SK-N-MC (cell line): ENCODE data around the gene LHFPL2.

Experiments used
- DNase-seq: peaks from one replicate; pipeline ENCODE4 v3.0.0-alpha.2; 2011; ENCODE audit warnings: low read depth, low spot score
- H3K27ac ChIP-seq: fragments of 200-600 bp; sonication (generic); 2 replicates; pipeline ENCODE4 v1.5.1; 2016; ENCODE audit warnings: mixed run types
- H3K36me3 ChIP-seq: fragments of 200-600 bp; sonication (generic); 2 replicates; pipeline ENCODE4 v1.6.1; 2017; ENCODE audit warnings: antibody characterized with exemption, low read length, mixed read lengths; ENCODE audit not compliant: insufficient read depth
- H3K4me3 ChIP-seq: fragments of 200-600 bp; sonication (generic); 2 replicates; pipeline ENCODE4 v1.5.1; 2016
- H3K9ac ChIP-seq: fragments of 200-600 bp; sonication (generic); 2 replicates; pipeline ENCODE4 v1.8.0; 2017; ENCODE audit warnings: mixed run types, mixed read lengths; ENCODE audit not compliant: insufficient read length
- H3K9me3 ChIP-seq: fragments of 200-600 bp; sonication (generic); 2 replicates; pipeline ENCODE4 v1.6.1; 2017; ENCODE audit warnings: low read depth, mild to moderate bottlenecking, antibody characterized with exemption, low read length, moderate library complexity, mixed read lengths
- EZH2 ChIP-seq: fragments of 200-600 bp; sonication (generic); IDR thresholded peaks from one replicate; pipeline ENCODE4 v1.6.1; 2017; ENCODE audit warnings: antibody characterized with exemption
- FOXP2 ChIP-seq: optimal IDR thresholded peaks from 2 replicates; pipeline ENCODE3; 2011; ENCODE audit warnings: mild to moderate bottlenecking, moderate library complexity; ENCODE audit not compliant: insufficient read depth; ENCODE audit errors: extremely low read length, control extremely low read depth
- POLR2AphosphoS5 ChIP-seq: IDR thresholded peaks from 2 replicates; pipeline ENCODE4 v1.6.1; 2012; ENCODE audit warnings: mild to moderate bottlenecking, low read depth, low read length, borderline replicate concordance

The LHFPL2 gene

DNA sequence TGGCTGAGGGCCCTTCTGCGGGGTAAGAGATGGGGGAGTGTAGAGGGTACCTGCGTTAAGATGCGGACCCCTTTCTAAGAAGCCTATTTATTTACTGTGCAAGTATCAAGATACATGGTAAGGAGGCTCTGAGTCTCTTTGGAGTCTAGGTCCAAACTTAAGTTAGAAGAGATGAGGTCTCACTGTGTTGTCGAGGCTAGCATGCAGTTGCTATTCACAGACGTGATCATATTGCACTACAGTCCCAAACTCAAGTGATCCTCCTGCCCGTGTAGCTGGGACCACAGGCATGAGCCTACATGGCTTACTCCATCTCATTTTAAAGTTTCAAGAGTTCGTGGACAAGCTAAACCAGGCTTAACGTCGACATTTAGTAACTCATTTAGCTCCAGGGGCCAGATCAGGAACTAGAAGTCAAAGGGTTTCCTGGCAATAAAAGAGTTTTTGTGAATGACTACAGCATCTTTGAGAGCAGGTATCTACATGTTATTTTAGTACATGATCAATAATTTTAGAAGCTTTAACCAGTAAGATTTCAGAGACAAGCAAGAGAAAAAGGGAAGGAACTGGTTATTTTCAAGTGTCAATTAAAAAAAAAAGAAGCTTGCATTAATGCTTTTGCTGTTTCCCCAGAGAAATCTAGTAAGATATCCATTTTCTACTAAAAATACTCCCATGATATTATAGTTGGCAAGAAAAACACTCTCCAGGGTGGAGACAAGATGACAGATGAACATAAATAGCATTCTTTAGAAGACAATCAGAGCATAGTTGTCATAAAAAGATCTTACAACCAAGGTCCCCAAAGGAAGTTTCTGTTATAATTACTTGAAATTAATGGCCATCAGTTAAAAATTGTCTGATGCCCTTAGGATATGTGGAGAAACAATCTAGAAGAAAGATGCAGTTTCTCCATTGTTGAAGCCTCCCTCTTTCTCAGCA is 146.9 kb downstream of the LHFPL2 start:
- peak; percentile 5 for DNase-seq
- peak overlapping the region; percentile 7; the same call in 1 of the 2 replicates for H3K27ac ChIP-seq
- no peak overlapping the region for H3K9ac ChIP-seq
- H3K36me3 ChIP-seq, result no peaks in the 10 kb centered on the region
- H3K9me3 ChIP-seq, result no peaks in the 10 kb centered on the region
- TF ChIP-seq EZH2 (no peak), POLR2AphosphoS5 (no peak), FOXP2 (no peak)
- no peak overlapping the region for H3K4me3 ChIP-seq

DNA sequence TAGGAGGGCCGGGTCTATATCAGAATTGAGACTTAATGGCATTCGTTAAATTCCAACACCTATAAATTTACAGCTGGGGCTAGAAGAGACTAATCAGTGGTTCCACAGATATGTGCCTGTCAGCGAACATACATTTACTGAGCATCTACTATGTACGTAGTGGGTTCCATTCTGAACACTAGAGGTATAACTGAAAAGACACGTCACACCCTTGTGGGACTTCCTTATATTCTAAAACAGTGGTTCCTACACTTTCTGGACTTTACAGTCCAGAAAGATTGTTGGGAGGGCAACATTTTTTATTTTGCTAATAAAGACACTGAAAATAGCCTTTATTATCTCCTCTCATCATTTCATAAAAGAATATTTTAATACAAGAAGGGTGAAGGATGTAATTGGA is 147.7 kb downstream of the LHFPL2 start:
- no peak for DNase-seq
- Histone ChIP-seq H3K4me3 (no peak overlapping the region), H3K9ac (no peak overlapping the region), H3K27ac (no peak overlapping the region), H3K36me3 (no peaks in the 10 kb centered on the region), H3K9me3 (no peaks in the 10 kb centered on the region)
- TF ChIP-seq POLR2AphosphoS5 (no peak), FOXP2 (no peak), EZH2 (no peak)

DNA sequence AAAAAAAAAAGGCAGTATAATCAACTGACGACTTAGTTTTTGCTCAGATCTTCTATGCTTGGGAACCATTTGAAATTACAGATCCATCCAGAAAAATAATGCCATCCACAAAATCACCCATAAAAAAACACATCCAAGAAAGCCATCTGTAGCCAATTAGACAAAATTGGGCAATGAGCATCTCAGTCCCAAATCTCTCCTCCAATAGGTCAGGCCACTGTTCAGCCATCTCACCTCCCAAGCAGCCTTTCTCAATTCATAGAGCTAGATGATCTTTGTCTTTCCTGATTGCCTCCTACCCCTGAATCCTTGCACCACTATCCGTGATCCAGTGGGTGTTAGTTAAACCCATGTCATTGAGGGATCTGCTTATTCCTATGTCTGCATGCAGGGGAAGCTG is 148.5 kb downstream of the LHFPL2 start:
- H3K27ac ChIP-seq, result no peak overlapping the region
- no peaks in the 10 kb centered on the region for H3K36me3 ChIP-seq
- H3K9me3 ChIP-seq, result no peaks in the 10 kb centered on the region
- H3K9ac ChIP-seq, result no peak overlapping the region
- TF ChIP-seq EZH2, result no peak
- TF ChIP-seq POLR2AphosphoS5, result no peak
- H3K4me3 ChIP-seq, result no peak overlapping the region
- no peak for DNase-seq

DNA sequence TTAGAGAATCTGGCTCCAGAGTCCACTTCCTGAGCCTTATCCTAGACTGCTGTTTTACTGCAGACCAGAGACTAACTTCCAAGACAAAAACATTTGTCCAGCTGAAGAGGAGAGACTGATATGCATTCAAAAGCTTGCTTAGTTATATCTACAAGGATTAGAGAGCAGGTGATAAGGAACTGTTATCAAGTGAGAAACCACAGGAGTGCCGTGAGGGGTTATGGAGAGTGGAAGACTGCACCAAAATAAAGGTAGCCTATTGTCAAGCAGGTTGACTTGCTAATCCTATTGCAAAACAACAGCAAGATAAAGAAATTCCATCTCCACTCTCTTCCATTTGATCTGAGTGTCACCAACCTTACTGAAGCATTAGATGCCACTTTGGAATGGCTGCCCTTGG is 149.1 kb downstream of the LHFPL2 start:
- Histone ChIP-seq H3K9ac (no peak overlapping the region), H3K27ac (no peak overlapping the region), H3K4me3 (no peak overlapping the region), H3K36me3 (no peaks in the 10 kb centered on the region), H3K9me3 (no peaks in the 10 kb centered on the region)
- no peak for DNase-seq
- no peak for TF ChIP-seq FOXP2
- no peak for TF ChIP-seq EZH2
- TF ChIP-seq POLR2AphosphoS5, result no peak

DNA sequence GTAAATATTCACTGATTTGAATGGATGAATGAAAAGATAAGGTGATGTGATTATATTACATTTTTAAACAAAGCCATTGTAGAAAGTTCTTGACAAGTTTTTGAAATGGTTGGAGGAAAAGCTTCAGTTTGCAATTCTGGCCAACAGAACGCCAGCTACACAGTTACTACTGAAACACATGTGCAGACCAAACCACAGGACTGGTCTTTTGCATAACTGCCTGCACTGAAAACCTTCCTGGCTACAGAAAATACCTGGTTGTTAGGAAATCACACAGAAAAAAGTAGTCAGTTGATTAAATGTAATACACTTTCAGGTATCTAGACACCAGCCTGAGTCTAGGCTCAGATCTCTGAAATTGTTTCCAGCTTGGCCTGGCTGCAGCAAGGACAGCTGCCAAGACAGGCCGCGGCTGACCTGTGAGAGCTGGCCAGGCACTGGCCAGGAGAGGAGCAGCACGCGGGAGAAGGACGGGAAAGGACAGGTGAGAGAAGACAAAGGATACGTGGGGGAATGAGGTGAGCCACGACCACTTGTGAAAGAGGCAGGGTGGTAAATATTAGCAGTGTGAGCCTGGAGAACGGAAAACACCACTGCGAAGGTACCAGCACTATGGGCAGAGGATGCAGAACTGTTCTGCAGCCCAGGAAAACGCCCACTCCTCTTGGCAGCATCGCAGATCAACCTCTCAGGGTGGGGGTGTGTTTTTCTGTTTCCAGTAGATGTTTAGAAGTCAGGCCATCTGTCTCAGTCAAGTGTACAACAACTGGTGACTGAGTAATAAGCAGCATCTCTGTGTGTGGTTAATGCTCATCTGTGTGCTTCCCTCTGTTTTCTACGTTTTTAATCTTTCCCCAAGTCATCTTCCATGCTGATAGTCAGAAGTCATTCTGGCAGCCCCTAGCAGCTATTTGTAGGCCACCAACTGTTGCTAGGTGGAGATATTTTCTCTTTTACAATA is 150.7 kb downstream of the LHFPL2 start:
- no peaks in the 10 kb centered on the region for H3K9me3 ChIP-seq
- H3K27ac ChIP-seq, result no peak overlapping the region
- no peak overlapping the region for H3K9ac ChIP-seq
- TF ChIP-seq POLR2AphosphoS5, result no peak
- no peak for TF ChIP-seq FOXP2
- no peak for TF ChIP-seq EZH2
- H3K36me3 ChIP-seq, result no peaks in the 10 kb centered on the region
- no peak for DNase-seq
- H3K4me3 ChIP-seq, result no peak overlapping the region

DNA sequence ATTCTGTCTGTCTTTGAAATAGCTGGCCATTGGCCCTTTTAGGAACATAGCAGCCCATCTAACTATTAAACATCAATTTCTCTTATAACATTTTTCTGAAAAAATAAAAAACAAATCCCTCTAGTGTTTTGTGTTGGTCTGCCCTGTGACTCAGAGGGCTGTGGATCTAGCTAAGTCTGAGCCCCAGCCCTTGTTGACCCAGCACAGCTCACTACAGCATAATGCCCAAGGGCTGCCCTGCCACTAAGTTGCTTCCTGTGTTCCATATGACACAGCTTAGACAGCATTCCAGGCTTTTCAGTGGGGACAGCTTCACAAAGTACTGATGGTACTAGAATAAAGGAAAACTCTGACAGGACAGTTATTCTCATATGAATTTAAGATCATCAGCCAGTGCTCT is 152.2 kb downstream of the LHFPL2 start:
- Histone ChIP-seq H3K36me3 (no peaks in the 10 kb centered on the region), H3K27ac (no peak overlapping the region), H3K9me3 (no peaks in the 10 kb centered on the region), H3K4me3 (no peak overlapping the region), H3K9ac (no peak overlapping the region)
- TF ChIP-seq EZH2 (no peak), FOXP2 (no peak), POLR2AphosphoS5 (no peak)
- no peak for DNase-seq

DNA sequence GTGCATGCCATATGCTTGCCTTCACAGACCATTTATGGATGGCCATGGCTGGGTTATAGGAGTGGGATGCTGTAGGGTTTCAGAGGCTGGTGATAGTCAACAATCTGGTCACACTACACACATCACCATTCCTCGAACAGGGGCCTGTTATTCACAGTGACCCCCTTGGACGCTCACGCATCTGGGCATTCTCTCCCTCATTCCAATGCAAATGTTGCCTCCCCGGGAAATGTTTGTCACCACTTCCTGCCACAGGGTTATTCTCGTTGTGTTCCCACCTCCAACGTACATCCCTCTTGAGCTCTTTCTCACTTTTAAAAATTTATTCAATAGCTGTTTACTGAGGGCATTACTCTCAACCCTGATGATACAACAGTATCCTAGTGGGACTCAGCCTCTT is 152.8 kb downstream of the LHFPL2 start:
- TF ChIP-seq POLR2AphosphoS5, result no peak
- TF ChIP-seq EZH2, result no peak
- TF ChIP-seq FOXP2, result no peak
- no peak for DNase-seq
- H3K27ac ChIP-seq, result no peak overlapping the region
- no peaks in the 10 kb centered on the region for H3K9me3 ChIP-seq
- H3K36me3 ChIP-seq, result no peaks in the 10 kb centered on the region
- no peak overlapping the region for H3K4me3 ChIP-seq
- H3K9ac ChIP-seq, result no peak overlapping the region

DNA sequence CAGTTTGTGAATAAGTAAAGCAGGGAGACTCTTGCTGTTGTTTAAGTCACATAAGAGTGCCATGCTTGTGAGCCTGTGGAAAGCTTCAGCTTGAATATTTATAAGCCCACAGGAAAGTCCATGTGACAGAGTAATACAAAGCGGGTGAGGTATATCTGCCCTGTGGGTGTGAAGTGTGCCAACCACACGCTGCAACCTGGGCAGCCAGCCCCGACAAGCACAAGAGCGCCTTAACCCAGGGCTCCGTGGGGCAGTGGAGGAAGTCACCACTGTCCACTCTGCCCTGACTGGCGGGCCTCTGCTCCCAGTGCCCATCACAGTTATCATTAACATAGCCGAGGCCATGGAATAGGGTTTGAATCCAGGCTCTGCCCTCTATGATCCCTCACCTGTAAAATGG is 155.9 kb downstream of the LHFPL2 start:
- H3K27ac ChIP-seq, result no peak overlapping the region
- H3K36me3 ChIP-seq, result peaks cover 8% of the 10 kb centered on the region; the same call in 1 of the 2 replicates
- no peaks in the 10 kb centered on the region for H3K9me3 ChIP-seq
- TF ChIP-seq POLR2AphosphoS5, result no peak
- TF ChIP-seq FOXP2, result no peak
- TF ChIP-seq EZH2, result no peak
- no peak for DNase-seq
- no peak overlapping the region for H3K4me3 ChIP-seq
- no peak overlapping the region for H3K9ac ChIP-seq
